ENCODE measurements around the gene RAD51B. TPM values are rescaled to one million over a fixed set of nuclear protein-coding genes. Genes with fewer than 3 reads are reported as not detected.

The RAD51B gene
- total RNA-seq, 4 donors from 2014 or later = 12.6 to 26.4 (median 16.7) TPM

DNA sequence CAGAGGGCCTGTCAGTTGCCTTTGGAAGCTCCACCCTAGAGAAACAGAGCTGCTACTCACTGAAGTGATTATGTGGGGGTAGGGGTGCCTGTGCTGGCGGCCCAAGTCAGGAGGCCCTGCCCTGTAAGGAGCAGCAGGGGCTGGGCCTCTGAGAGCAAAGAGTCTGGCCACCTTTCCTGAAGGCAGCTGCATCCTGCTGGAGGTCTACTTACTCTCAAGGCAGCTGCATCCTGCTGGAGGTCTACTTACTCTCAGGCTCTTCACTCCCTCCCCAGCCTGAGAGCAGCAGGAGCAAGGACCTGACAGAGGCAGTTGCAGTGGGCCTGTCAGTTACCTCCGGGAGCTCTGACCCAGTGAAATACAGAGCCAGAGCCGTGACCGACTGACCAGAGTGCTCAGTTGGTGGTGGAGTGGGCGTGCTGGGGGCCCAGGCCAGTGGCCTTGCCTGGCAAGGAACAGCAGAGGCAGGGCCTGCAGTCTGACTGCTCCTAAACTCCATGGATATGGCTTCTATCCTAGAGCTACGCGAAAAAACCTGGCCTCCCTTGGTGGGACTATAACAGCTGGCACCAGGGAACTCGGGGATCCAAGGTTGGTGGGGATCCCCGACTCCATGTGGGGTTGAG, 32.3 kb downstream of the RAD51B start:
- H3K27ac ChIP-seq = no peak overlapping the region
- H3K4me3 ChIP-seq = no peak overlapping the region
- peaks cover 0 to 10% (median 0%) of the 10 kb centered on the region in 4 donors for H3K9me3 ChIP-seq
- no peaks in the 10 kb centered on the region for H3K36me3 ChIP-seq
- TF ChIP-seq EP300 (IDR thresholded peaks at IDR 0.05) = no peak
- TF ChIP-seq, protein P1, sequence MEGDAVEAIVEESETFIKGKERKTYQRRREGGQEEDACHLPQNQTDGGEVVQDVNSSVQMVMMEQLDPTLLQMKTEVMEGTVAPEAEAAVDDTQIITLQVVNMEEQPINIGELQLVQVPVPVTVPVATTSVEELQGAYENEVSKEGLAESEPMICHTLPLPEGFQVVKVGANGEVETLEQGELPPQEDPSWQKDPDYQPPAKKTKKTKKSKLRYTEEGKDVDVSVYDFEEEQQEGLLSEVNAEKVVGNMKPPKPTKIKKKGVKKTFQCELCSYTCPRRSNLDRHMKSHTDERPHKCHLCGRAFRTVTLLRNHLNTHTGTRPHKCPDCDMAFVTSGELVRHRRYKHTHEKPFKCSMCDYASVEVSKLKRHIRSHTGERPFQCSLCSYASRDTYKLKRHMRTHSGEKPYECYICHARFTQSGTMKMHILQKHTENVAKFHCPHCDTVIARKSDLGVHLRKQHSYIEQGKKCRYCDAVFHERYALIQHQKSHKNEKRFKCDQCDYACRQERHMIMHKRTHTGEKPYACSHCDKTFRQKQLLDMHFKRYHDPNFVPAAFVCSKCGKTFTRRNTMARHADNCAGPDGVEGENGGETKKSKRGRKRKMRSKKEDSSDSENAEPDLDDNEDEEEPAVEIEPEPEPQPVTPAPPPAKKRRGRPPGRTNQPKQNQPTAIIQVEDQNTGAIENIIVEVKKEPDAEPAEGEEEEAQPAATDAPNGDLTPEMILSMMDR (IDR thresholded peaks at IDR 0.05) = no peak
- TF ChIP-seq POLR2A (IDR thresholded peaks at IDR 0.05) = no peak
- H3K4me1 ChIP-seq = no peaks in the 10 kb centered on the region
- WGBS, 2 donors = 91 to 93% methylated on average over 8 to 9 of the region's 9 CpGs
- no peaks in the 10 kb centered on the region for H3K27me3 ChIP-seq
- no peak for DNase-seq (ENCODE audit: low spot score in 2 of 2)

DNA sequence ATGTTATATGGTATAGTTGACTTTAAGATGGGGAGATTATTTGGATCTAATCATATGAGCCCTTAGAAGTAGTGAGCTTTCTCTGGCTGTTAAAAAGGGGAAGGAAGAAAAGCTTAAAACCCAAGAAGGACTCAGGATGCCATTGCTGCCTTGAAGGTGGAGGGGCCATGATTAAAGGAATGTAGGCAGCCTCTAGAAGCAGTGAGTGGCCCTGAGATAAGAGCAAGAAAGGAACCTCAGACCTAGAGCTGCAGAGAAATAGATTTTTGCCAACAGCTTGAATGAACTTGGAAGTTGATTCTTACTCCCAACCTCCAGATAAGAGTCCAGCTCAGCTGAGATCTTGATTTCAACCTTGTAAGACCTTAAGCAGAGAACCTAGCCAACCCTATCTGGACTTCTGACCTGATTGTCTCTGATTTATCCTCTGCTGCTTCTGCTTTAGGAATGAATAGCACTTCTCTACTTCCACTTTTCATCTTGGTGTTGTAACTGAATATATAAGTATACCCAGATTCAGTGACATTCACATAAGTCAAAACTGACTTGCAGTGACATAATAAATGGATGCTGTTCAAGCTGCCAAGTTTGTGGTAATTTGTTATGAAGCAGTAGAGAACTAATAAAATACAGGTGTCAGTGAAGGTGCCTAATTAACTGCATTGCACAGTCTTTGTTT, 33.5 kb downstream of the RAD51B start:
- H3K9me3 ChIP-seq = peaks cover 0 to 1% (median 0%) of the 10 kb centered on the region in 4 donors
- H3K36me3 ChIP-seq = no peaks in the 10 kb centered on the region
- no peak for TF ChIP-seq EP300 (IDR thresholded peaks at IDR 0.05)
- TF ChIP-seq POLR2A (IDR thresholded peaks at IDR 0.05) = no peak
- TF ChIP-seq, protein P1 (IDR thresholded peaks at IDR 0.05) = no peak
- DNase-seq (ENCODE audit: low spot score in 2 of 2) = no peak
- no peaks in the 10 kb centered on the region for H3K27me3 ChIP-seq
- no peaks in the 10 kb centered on the region for H3K4me1 ChIP-seq
- no peak overlapping the region for H3K4me3 ChIP-seq
- H3K27ac ChIP-seq = no peak overlapping the region

DNA sequence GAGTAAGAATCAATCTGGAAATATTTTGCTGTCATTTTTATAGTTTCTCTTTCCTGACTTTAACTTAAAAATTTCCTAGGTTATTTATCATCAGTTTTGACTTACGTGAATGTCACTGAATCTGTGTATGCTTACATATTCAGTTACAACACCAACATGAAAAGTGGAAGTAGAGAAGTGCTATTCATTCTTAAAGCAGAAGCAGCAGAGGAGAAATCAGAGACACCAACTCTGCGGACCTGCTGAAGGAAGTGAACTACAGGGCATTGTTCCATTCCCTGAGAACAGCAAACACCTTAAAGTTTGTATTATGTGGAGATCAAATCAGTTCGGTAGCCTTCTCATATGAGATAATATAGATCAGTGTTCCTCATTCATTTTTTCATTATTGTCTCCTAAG, 34.1 kb downstream of the RAD51B start:
- TF ChIP-seq, protein P1 (IDR thresholded peaks at IDR 0.05) = no peak
- TF ChIP-seq POLR2A (IDR thresholded peaks at IDR 0.05) = no peak
- no peak for TF ChIP-seq EP300 (IDR thresholded peaks at IDR 0.05)
- H3K27ac ChIP-seq = no peak overlapping the region
- no peaks in the 10 kb centered on the region for H3K36me3 ChIP-seq
- H3K4me3 ChIP-seq = no peak overlapping the region
- no peaks in the 10 kb centered on the region for H3K4me1 ChIP-seq
- WGBS, 2 donors = 74 to 88% methylated on average over 3 of the region's 3 CpGs
- no peaks in the 10 kb centered on the region for H3K9me3 ChIP-seq
- no peak for DNase-seq (ENCODE audit: low spot score in 2 of 2)
- no peaks in the 10 kb centered on the region for H3K27me3 ChIP-seq

DNA sequence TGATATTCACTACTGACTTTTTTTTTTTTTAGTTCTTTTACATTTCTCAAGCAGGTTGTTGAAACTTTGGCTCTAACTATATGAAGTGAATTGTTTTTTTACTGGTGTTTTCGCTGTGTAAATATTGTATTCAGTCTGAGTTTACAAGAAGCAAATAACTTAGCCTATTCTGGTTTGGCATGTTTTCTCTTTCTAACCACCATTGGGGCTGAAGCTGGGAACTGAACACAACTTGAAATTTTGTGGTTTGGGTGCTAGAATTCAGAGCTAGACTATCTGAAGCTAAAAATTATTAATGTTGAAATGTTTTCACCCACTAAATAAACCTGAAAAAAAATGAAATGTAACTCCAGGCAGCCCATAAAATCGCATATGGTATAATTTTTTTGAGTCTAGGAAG, 37.2 kb downstream of the RAD51B start:
- 66 to 67% methylated on average over 2 of the region's 2 CpGs for WGBS, 2 donors

More for the DNA sequence above, 37.2 kb downstream of the RAD51B start:
- Histone ChIP-seq H3K4me1 (no peaks in the 10 kb centered on the region), H3K27ac (no peak overlapping the region), H3K9me3 (no peaks in the 10 kb centered on the region), H3K4me3 (no peak overlapping the region), H3K36me3 (no peaks in the 10 kb centered on the region), H3K27me3 (no peaks in the 10 kb centered on the region)
- no peak for TF ChIP-seq POLR2A (IDR thresholded peaks at IDR 0.05)
- no peak for TF ChIP-seq EP300 (IDR thresholded peaks at IDR 0.05)
- TF ChIP-seq, protein P1 (IDR thresholded peaks at IDR 0.05) = no peak
- no peak for DNase-seq (ENCODE audit: low spot score in 2 of 2)

Measured in tibial nerve (tissue), 4 donors.